BLaER1 (cell line): ENCODE data around the gene NBL1.
A peak's percentile ranks its signal among the peaks of the same experiment; 100 is the strongest.

Source experiments
- H3K27ac ChIP-seq: shearing (Covaris generic); formaldehyde crosslinking; 2 replicates; pipeline ENCODE4 v1.8.1; 2022
- H3K27me3 ChIP-seq: shearing (Covaris generic); formaldehyde crosslinking; 2 replicates; pipeline ENCODE4 v1.8.1; 2022
- H3K36me3 ChIP-seq: shearing (Covaris generic); formaldehyde crosslinking; 2 replicates; pipeline ENCODE4 v1.8.1; 2022
- H3K4me1 ChIP-seq: shearing (Covaris generic); formaldehyde crosslinking; 2 replicates; pipeline ENCODE4 v1.8.1; 2022
- H3K4me2 ChIP-seq: shearing (Covaris generic); formaldehyde crosslinking; 2 replicates; pipeline ENCODE4 v1.8.1; 2022
- H3K4me3 ChIP-seq: shearing (Covaris generic); formaldehyde crosslinking; 2 replicates; pipeline ENCODE4 v1.8.1; 2022
- H3K9ac ChIP-seq: shearing (Covaris generic); formaldehyde crosslinking; 2 replicates; pipeline ENCODE4 v1.8.1; 2022
- H3K9me3 ChIP-seq: shearing (Covaris generic); formaldehyde crosslinking; 2 replicates; pipeline ENCODE4 v1.8.1; 2022
- H4K20me1 ChIP-seq: shearing (Covaris generic); formaldehyde crosslinking; 2 replicates; pipeline ENCODE4 v1.8.1; 2022
- Cebpa-rat ChIP-seq: shearing (Covaris generic); IDR thresholded peaks from 2 replicates; pipeline ENCODE4 v1.8.1; 2022

Gene NBL1, protein sequence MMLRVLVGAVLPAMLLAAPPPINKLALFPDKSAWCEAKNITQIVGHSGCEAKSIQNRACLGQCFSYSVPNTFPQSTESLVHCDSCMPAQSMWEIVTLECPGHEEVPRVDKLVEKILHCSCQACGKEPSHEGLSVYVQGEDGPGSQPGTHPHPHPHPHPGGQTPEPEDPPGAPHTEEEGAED

DNA sequence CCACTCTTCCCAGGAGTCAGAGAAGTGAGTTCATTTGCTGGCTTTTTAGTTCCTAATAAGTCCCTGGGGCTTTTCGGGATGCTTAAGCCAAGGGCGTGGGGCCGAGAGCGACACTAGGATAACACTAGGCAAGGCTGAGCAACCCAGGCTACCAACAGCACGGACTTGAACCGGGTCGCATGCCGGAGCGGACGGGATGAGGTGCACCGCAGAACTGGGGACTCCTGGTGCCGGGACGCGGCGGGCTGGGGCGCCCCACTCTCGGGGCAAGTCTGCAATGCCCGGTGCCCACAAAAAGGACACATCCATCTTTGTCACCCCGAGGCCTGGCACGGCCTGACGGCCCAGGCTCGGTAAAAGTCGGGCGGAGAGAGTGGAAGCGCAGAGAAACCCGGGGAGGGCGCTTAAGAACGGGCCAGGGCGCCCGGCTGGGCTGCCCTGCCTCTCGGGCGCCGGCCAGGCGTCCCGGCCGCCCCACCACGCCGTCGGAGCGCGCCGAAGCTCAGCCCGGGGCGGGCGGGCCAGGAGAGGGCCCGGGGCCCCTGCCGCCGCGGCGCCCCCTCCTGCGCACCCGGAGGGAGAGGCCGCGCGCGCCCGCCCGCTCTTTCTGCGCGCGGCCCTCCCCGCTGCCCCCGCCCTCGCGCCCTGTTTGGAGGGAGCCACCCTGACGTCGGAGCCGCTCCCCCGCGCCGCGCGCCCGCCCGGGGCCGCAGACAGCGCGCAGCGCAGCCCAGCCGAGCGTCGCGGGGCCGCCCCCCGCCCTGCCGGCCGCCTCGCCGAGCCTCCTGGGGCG, at the start of gene NBL1:
Gene NBL1 (plus strand): TSS at position 710 of the 793 bp plus-strand sequence. CDS start 10,720 bp downstream, outside the sequence.
- Histone ChIP-seq H3K9me3 (no peaks in the 10 kb centered on the region), H3K27me3 (peaks cover 73% of the 10 kb centered on the region), H3K4me2 (peak within 1 kb of the TSS; percentile 98), H3K27ac (no peak within 1 kb of the TSS; the same call in 1 of the 2 replicates), H4K20me1 (peaks cover 38% of the 10 kb centered on the region), H3K36me3 (no peaks in the 10 kb centered on the region), H3K9ac (peak within 1 kb of the TSS; percentile 75), H3K4me3 (peak within 1 kb of the TSS; percentile 78), H3K4me1 (peaks cover 15% of the 10 kb centered on the region)
- TF ChIP-seq Cebpa-rat: no peak

DNA sequence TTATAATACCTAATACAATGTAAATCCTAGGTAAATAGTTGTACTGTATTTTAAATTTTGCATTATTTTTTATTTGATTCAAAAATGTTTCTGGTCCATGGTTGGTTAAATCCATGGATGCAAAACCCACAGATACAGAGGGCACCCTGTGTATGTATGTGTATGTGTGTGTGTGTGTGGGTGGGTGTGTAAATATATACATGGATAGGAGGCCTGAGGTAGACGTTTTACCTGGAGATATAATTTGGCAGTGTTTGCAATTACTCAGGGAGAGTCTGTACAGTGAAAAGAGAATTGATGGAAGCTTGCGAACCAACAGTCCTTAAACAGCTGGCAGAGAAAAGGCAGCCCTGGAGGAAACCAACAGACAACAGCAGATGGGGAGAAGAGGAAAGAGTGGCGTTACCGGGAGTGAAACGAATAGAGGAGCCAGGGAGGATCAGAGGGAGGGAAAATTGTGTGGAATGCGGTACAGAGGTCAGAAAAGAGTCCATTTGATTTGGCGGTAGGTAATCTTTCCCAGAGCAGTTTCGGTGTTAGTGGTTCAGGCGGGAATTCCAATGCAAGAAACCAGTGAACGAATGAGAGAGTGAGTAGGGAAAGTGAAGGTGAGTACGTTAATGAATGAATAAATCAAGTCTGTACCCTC, 47.9 kb upstream of the NBL1 start:
- peaks cover 19% of the 10 kb centered on the region for H3K4me1 ChIP-seq
- peak overlapping the region; percentile 84 for H3K4me2 ChIP-seq
- H3K4me3 ChIP-seq: peak overlapping the region; percentile 96
- TF ChIP-seq Cebpa-rat: no peak
- peaks cover 32% of the 10 kb centered on the region for H4K20me1 ChIP-seq
- H3K36me3 ChIP-seq: peaks cover 17% of the 10 kb centered on the region
- peak overlapping the region; percentile 97 for H3K9ac ChIP-seq
- H3K27ac ChIP-seq: peak overlapping the region; percentile 96
- no peaks in the 10 kb centered on the region for H3K27me3 ChIP-seq
- no peaks in the 10 kb centered on the region for H3K9me3 ChIP-seq

DNA sequence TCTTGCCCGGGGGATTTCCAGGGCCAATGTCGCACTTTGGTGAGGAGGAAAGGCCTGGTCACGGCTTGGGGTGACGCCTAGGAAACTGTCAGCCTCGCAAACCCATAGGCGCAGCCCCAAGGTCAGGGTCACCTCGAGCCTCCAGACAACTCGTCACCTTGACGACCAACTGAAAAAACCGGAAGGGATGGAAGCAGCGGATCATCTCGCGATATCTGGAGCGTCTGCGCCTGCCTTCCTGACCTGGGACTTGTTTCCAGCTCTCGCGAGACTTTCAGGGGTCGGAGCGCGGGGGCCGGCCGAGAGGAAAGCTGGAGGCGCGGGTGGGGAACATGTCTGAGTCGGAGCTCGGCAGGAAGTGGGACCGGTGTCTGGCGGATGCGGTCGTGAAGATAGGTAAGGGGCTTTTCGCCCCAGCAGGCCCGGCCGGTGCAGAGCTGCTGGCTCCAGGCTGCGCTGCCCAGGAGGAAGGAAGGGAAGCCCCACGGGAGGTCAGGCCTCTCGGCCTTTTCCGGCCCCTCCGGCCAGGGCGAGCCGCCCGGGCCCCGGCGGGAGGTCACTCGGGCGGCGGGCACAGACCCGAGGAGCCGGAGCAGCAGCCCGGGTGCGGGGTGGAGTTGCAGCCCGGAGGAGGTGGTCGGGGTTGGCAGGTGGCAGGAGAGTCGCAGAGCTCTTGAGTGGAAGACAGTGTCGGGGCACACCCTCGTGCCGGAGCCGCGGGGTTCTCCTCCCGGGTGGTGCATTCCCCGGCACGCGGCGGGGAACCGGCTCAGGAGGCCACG, 47.2 kb upstream of the NBL1 start:
- Histone ChIP-seq H3K27me3 (no peaks in the 10 kb centered on the region), H3K9ac (peak overlapping the region; percentile 97)
- TF ChIP-seq Cebpa-rat: no peak

DNA sequence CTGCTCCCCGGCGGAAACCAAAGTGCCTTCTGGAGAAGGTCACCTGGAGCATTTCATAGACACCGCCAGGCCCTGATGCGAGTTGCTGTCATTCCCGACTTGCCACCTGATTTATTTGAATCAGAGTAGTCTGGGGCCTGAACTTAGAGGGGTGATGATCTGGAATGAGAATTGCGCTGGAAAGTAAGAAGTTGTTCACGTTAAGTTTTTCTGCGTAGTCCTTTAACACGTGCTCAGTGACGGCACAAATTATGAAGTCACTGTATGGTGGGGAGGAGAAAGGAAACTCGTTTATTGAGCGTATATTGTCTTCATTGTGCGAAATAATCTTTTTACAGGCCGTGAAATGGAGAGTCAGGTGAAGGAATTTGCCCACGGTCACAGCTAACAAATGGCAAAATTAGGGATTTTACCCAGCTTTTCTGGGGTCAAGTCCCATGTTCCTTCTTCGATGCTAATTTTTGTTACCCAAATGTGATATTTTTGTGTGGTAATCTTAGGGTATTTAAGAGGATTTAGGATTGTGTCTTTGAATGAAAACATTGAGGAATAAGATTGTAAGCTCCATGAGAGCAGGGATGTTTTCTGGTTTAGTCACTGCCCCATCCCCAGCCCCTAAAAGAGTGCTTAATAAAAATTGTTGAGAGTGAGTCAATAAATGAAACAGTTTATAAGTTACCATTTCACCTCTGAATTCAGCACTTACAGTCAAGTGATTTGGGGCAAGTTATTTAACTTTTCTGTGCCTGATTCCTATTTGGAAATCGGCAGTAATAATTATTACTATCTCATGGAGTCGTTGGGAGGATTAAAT, 46.4 kb upstream of the NBL1 start:
- Histone ChIP-seq H3K4me3 (peak overlapping the region; percentile 96), H3K36me3 (peaks cover 26% of the 10 kb centered on the region), H3K9me3 (no peaks in the 10 kb centered on the region), H3K4me2 (peak overlapping the region; percentile 84), H3K4me1 (peaks cover 19% of the 10 kb centered on the region), H3K9ac (peak overlapping the region; percentile 97), H4K20me1 (peaks cover 47% of the 10 kb centered on the region), H3K27me3 (no peaks in the 10 kb centered on the region), H3K27ac (peak overlapping the region; percentile 96)
- TF ChIP-seq Cebpa-rat: no peak

More for the DNA sequence above, 47.2 kb upstream of the NBL1 start:
- Histone ChIP-seq H3K36me3 (peaks cover 24% of the 10 kb centered on the region), H3K4me3 (peak overlapping the region; percentile 96), H3K27ac (peak overlapping the region; percentile 96), H3K4me2 (peak overlapping the region; percentile 84), H3K4me1 (peaks cover 19% of the 10 kb centered on the region), H4K20me1 (peaks cover 39% of the 10 kb centered on the region), H3K9me3 (no peaks in the 10 kb centered on the region)

DNA sequence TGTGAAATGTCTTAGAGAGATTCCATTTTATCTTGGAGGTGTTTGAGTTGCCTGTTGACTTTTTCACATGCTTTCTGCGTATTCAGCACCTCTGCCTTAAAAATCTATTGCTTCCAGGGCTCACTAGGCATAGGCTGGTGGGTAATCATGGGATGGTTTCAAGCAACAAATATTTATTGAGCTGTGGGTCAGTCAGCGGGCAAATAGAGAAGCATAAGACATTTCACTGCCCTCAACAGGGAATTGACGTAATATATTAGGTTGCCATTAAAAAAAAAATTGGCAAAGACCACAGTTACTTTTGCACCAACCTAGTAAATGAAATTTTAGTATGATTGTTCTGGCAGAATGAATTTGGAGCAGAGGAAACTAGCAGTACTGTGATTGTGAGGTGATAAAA, 44.3 kb upstream of the NBL1 start:
- H3K4me3 ChIP-seq: no peak overlapping the region
- no peak overlapping the region for H3K9ac ChIP-seq
- H3K27me3 ChIP-seq: no peaks in the 10 kb centered on the region
- peaks cover 68% of the 10 kb centered on the region for H4K20me1 ChIP-seq
- no peak overlapping the region for H3K4me2 ChIP-seq
- peaks cover 19% of the 10 kb centered on the region for H3K4me1 ChIP-seq
- H3K36me3 ChIP-seq: peaks cover 46% of the 10 kb centered on the region
- H3K27ac ChIP-seq: no peak overlapping the region
- TF ChIP-seq Cebpa-rat: no peak
- no peaks in the 10 kb centered on the region for H3K9me3 ChIP-seq

DNA sequence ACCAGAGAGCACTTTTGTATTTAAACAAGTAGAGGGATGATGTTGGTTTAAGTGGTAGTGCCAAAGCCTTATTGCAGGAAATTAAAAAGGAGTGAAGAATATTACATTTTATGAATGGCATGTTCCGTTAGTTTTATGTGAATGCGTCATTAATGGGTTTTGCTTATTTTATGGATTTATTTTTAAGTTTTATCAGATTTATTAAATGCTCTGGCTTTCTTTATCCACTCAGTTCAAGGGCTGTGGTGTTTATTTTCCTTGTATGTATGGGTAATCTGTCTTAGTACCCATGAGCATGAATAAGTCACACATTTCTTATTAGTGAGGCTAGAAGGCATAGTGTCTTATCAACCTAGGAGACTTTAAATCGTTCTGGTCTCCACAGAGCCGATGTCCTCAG, 41.6 kb upstream of the NBL1 start:
- Histone ChIP-seq H3K27me3 (no peaks in the 10 kb centered on the region), H3K9me3 (no peaks in the 10 kb centered on the region), H3K4me3 (no peak overlapping the region), H3K4me1 (peaks cover 36% of the 10 kb centered on the region), H3K9ac (no peak overlapping the region), H3K4me2 (no peak overlapping the region), H3K36me3 (peaks cover 47% of the 10 kb centered on the region), H3K27ac (no peak overlapping the region), H4K20me1 (peaks cover 95% of the 10 kb centered on the region)
- no peak for TF ChIP-seq Cebpa-rat

DNA sequence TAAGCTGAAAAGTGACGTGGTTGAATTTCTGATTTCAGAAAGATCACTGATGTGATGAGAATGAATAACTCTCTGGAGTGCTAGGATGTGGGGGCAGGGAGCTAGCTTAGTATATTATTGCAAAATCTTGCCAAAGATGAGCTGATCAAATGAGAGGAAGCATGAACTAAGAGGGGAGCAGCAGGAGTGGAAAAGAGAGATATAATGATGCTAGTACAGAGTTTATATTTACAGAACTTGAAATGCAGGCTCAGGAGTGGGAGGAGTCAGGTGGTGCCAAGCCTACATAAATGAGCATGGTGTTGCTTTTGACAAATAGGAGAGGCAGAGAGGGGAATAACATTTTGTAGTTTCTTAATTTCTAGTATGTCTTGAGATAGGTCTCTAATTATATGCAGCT, 38.1 kb upstream of the NBL1 start:
- Histone ChIP-seq H3K4me2 (peak overlapping the region; percentile 28; the same call in 1 of the 2 replicates), H3K9ac (no peak overlapping the region), H3K4me3 (no peak overlapping the region), H3K4me1 (peaks cover 23% of the 10 kb centered on the region), H3K36me3 (peaks cover 52% of the 10 kb centered on the region), H3K27ac (no peak overlapping the region), H3K27me3 (no peaks in the 10 kb centered on the region), H4K20me1 (peaks cover 96% of the 10 kb centered on the region), H3K9me3 (no peaks in the 10 kb centered on the region)
- TF ChIP-seq Cebpa-rat: no peak

DNA sequence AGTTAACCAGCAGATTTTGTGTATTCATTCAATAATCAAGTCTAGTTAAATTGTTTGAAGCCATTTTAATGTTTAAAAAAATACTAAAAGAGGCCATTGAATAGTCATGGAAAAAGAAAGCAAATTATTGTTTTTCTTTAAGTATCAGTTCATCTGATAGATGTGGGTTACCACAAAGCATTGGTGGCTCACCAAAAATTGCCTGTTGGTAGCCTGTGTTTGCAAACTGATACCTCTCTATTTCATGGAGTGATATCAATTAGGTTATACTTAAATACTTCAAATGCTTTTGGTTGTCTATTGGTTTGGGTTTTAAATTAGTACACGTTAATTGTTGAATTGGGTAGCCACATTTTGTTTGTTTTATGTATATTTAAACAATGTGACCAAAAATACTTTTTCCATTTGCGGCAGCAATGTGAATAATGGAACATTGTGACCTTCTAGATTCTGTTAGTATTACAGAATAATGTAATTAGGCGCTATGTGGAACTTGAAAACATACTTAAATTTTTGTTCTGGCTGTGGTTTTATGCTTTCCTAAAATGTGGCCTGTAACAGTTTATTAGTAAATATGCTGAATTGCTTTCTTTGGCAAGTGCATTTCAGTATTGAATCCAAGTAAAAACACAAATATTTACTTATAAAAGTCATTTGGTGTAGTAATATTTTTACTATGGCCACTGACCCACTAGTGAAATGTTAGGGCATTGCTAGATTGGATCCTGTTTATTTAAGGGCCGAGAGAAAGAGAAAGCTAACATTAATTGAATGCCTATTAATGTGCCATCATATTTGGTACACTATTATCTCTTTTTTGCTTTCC, 37.1 kb upstream of the NBL1 start:
- H3K4me2 ChIP-seq: 0 out of 2 replicates have a peak overlapping the region, but pooled peaks have one; percentile 28
- no peak overlapping the region for H3K9ac ChIP-seq
- H3K36me3 ChIP-seq: peaks cover 43% of the 10 kb centered on the region
- H3K27me3 ChIP-seq: no peaks in the 10 kb centered on the region
- H4K20me1 ChIP-seq: peaks cover 85% of the 10 kb centered on the region
- no peaks in the 10 kb centered on the region for H3K9me3 ChIP-seq
- H3K4me1 ChIP-seq: peaks cover 23% of the 10 kb centered on the region
- H3K27ac ChIP-seq: no peak overlapping the region
- H3K4me3 ChIP-seq: no peak overlapping the region
- TF ChIP-seq Cebpa-rat: no peak
